GM10847 (cell line): ENCODE data around the gene PA2G4.
A peak's percentile ranks its signal among the peaks of the same experiment; 100 is the strongest.

Experiments used
- POLR2A ChIP-seq: IDR thresholded peaks from 2 replicates; pipeline ENCODE4 v1.6.1; 2011; ENCODE audit not compliant: insufficient read length; ENCODE audit errors: extremely low read depth

The PA2G4 gene

GRCh38 chr12:56130876-56131275, 26.5 kb downstream of the PA2G4 start:
- TF ChIP-seq POLR2A = no peak

GRCh38 chr12:56134897-56135296, 30.5 kb downstream of the PA2G4 start:
- TF ChIP-seq POLR2A = no peak

GRCh38 chr12:56137853-56138571, 33.7 kb downstream of the PA2G4 start:
- TF ChIP-seq POLR2A = no peak

GRCh38 chr12:56141946-56142784, 37.8 kb downstream of the PA2G4 start:
- TF ChIP-seq POLR2A = no peak

- TF ChIP-seq POLR2A = no peak
Observed at GRCh38 chr12:56143217-56143616, 38.9 kb downstream of the PA2G4 start.

GRCh38 chr12:56143870-56144269, 39.5 kb downstream of the PA2G4 start:
- no peak for TF ChIP-seq POLR2A

GRCh38 chr12:56145217-56145616, 40.9 kb downstream of the PA2G4 start:
- no peak for TF ChIP-seq POLR2A

GRCh38 chr12:56146492-56147460, 42.4 kb downstream of the PA2G4 start:
- no peak for TF ChIP-seq POLR2A

- TF ChIP-seq POLR2A = no peak
Observed at GRCh38 chr12:56150563-56150962, 46.2 kb downstream of the PA2G4 start.

GRCh38 chr12:56151672-56152131, 47.3 kb downstream of the PA2G4 start:
- no peak for TF ChIP-seq POLR2A

GRCh38 chr12:56152132-56152755, 47.9 kb downstream of the PA2G4 start, which contains the start of gene MYL6B:
Gene MYL6B, plus strand, starts transcription at chr12:56152587. Its CDS starts 1,332 bp downstream, at chr12:56153919.
- peak; percentile 62 for TF ChIP-seq POLR2A

GRCh38 chr12:56152756-56153677, 48.7 kb downstream of the PA2G4 start:
- no peak for TF ChIP-seq POLR2A

- TF ChIP-seq POLR2A = no peak
Observed at GRCh38 chr12:56153678-56154065, 49.3 kb downstream of the PA2G4 start.

GRCh38 chr12:56154246-56154771, 50.0 kb downstream of the PA2G4 start:
- no peak for TF ChIP-seq POLR2A

- no peak for TF ChIP-seq POLR2A
Observed at GRCh38 chr12:56154818-56155217, 50.5 kb downstream of the PA2G4 start.
